GM12878 (cell line): Measurements from ENCODE around the gene NEAT1. TPM values are rescaled to one million over a fixed set of nuclear protein-coding genes. Genes with fewer than 3 reads are reported as not detected.

Experiments
- GATAD2B ChIP-seq: fragments of 450-650 bp; conservative IDR thresholded peaks from 2 replicates; pipeline ENCODE4 v1.6.1; 2017; ENCODE audit warnings: low read depth, mild to moderate bottlenecking, moderate library complexity
- IRF5 ChIP-seq: fragments of 450-650 bp; IDR thresholded peaks from 2 replicates; pipeline ENCODE4 v1.6.1; 2017; ENCODE audit warnings: borderline replicate concordance
- KAT2A ChIP-seq: conservative IDR thresholded peaks from 2 replicates; pipeline ENCODE4 v1.6.1; 2011; ENCODE audit warnings: low read depth, low read length; ENCODE audit not compliant: control insufficient read depth
- KDM1A ChIP-seq: fragments of 200-600 bp; sonication (generic); IDR thresholded peaks from 2 replicates; pipeline ENCODE4 v1.6.1; 2016; ENCODE audit warnings: borderline replicate concordance
- MAX ChIP-seq: IDR thresholded peaks from 2 replicates; pipeline ENCODE4 v1.6.1; 2012; ENCODE audit warnings: low read depth, low read length, improper control_type of control experiment
- MEF2B ChIP-seq: fragments of 450-650 bp; IDR thresholded peaks from 2 replicates; pipeline ENCODE4 v1.6.1; 2018; ENCODE audit warnings: mild to moderate bottlenecking, moderate library complexity; ENCODE audit not compliant: partially characterized antibody, poor library complexity, severe bottlenecking
- MLLT1 ChIP-seq: fragments of 450-650 bp; IDR thresholded peaks from 2 replicates; pipeline ENCODE4 v1.6.1; 2016; ENCODE audit warnings: mild to moderate bottlenecking
- NFXL1 ChIP-seq: fragments of 450-650 bp; IDR thresholded peaks from 2 replicates; pipeline ENCODE4 v1.6.1; 2017; ENCODE audit warnings: antibody characterized with exemption, mild to moderate bottlenecking, borderline replicate concordance
- NR2C1 ChIP-seq: fragments of 450-650 bp; IDR thresholded peaks from 2 replicates; pipeline ENCODE4 v1.6.1; 2017; ENCODE audit warnings: antibody characterized with exemption, mild to moderate bottlenecking, moderate library complexity
- SMC3 ChIP-seq: IDR thresholded peaks from 2 replicates; pipeline ENCODE4 v1.6.1; 2011; ENCODE audit warnings: low read length, improper control_type of control experiment, borderline replicate concordance
- SPI1 ChIP-seq: IDR thresholded peaks from 2 replicates; pipeline ENCODE4 v1.6.1; 2011; ENCODE audit warnings: low read depth, mild to moderate bottlenecking, low read length, moderate library complexity, borderline replicate concordance; ENCODE audit not compliant: insufficient read depth
- STAT1 ChIP-seq: fragments of 450-650 bp; conservative IDR thresholded peaks from 2 replicates; pipeline ENCODE4 v1.6.1; 2014; ENCODE audit warnings: antibody characterized with exemption, mild to moderate bottlenecking
- TAF1 ChIP-seq: IDR thresholded peaks from 2 replicates; pipeline ENCODE4 v1.6.1; 2011; ENCODE audit warnings: mild to moderate bottlenecking, low read depth, low read length, borderline replicate concordance
- ZBTB33 ChIP-seq: fragments of 450-650 bp; IDR thresholded peaks from 2 replicates; pipeline ENCODE4 v1.6.1; 2017; ENCODE audit warnings: mild to moderate bottlenecking
- ZBTB40 ChIP-seq: fragments of 450-650 bp; IDR thresholded peaks from 2 replicates; pipeline ENCODE4 v1.6.1; 2016; ENCODE audit warnings: mild to moderate bottlenecking, moderate library complexity, borderline replicate concordance
- ZNF592 ChIP-seq: fragments of 450-650 bp; IDR thresholded peaks from 2 replicates; pipeline ENCODE4 v1.6.1; 2017; ENCODE audit warnings: mild to moderate bottlenecking, moderate library complexity
- polyA plus RNA-seq, 11 experiments: library from polyadenylated mRNA; depleted of rRNA in 4 of 11; unstranded in 6 of 11; stranded (reverse) in 5 of 11; fragments of >200 nt; fragmentation: Nextera tagmentation in 4 of 11; fragmentation: Illumina TruSeq in 1 of 11; extraction: Ambion mirVana in 4 of 11; extraction: Trizol in 1 of 11; gene quantifications; 1 replicate in 1 of 11; 2 replicates in 10 of 11; pipeline versions ENCODE4 v1.2.1 to v1.2.3, GENCODE V29; 2011 to 2016; ENCODE audit warnings: inconsistent platforms in 2 of 11, missing spikeins in 2 of 11, low read depth in 1 of 11
- total RNA-seq, 4 experiments: library from RNA; depleted of rRNA in 3 of 4; stranded (reverse); fragments of >200 nt in 3 of 4; fragmentation: Illumina TruSeq in 1 of 4; extraction: Trizol in 1 of 4; gene quantifications; 2 replicates each; pipeline versions ENCODE4 v1.2.1 to v1.2.3, GENCODE V29; 2013 to 2021

NEAT1 gene
- total and polyA plus RNA-seq, 10 of the 15 experiments (the other 5 are each of a cell fraction or from before 2014, with no cell fraction given): 13.6 to 328 (median 69.4) TPM

- TF ChIP-seq IRF5 (no peak), MAX (no peak), ZNF592 (peak; percentile 90; the same call in 1 of the 2 replicates), KAT2A (no peak), ZBTB40 (no peak), KDM1A (no peak), NFXL1 (no peak), TAF1 (no peak), MEF2B (peak; percentile 34), SMC3 (peak; percentile 97), GATAD2B (0 out of 2 replicates have a peak, but pooled peaks have one; percentile 42), ZBTB33 (no peak), STAT1 (no peak), NR2C1 (no peak), MLLT1 (0 out of 2 replicates have a peak, but pooled peaks have one; percentile 15), SPI1 (no peak)
Observed at GRCh38 chr11:65416341-65416824, 6.2 kb upstream of the NEAT1 start (continued).
